ENCODE measurements around the gene HDAC9.

Gene HDAC9

GRCh38 chr7:18495412-18496340 lies at the start of gene HDAC9:
Gene HDAC9 (plus strand): TSS chr7:18495749. CDS start chr7:18496303, 554 bp downstream.
- peak; percentile 30 for DNase-seq (ENCODE audit: low read depth)

- no peak for DNase-seq (ENCODE audit: low read depth)
Observed at GRCh38 chr7:18445916-18446520, 49.5 kb upstream of the HDAC9 start.

- no peak for DNase-seq (ENCODE audit: low read depth)
Observed at GRCh38 chr7:18450019-18450418, 45.5 kb upstream of the HDAC9 start.

GRCh38 chr7:18455606-18456005 lies 39.9 kb upstream of the HDAC9 start:
- no peak for DNase-seq (ENCODE audit: low read depth)

GRCh38 chr7:18457832-18458231 lies 37.7 kb upstream of the HDAC9 start:
- DNase-seq (ENCODE audit: low read depth), result no peak

GRCh38 chr7:18458830-18459229 lies 36.7 kb upstream of the HDAC9 start:
- DNase-seq (ENCODE audit: low read depth), result no peak

GRCh38 chr7:18459484-18460245 lies 35.9 kb upstream of the HDAC9 start:
- no peak for DNase-seq (ENCODE audit: low read depth)

GRCh38 chr7:18461785-18462467 lies 33.6 kb upstream of the HDAC9 start:
- no peak for DNase-seq (ENCODE audit: low read depth)

GRCh38 chr7:18464830-18465229 lies 30.7 kb upstream of the HDAC9 start:
- no peak for DNase-seq (ENCODE audit: low read depth)

GRCh38 chr7:18467011-18467410 lies 28.5 kb upstream of the HDAC9 start:
- DNase-seq (ENCODE audit: low read depth), result no peak

GRCh38 chr7:18468795-18469194 lies 26.8 kb upstream of the HDAC9 start:
- DNase-seq (ENCODE audit: low read depth), result no peak

GRCh38 chr7:18469316-18469715 lies 26.2 kb upstream of the HDAC9 start:
- no peak for DNase-seq (ENCODE audit: low read depth)

- no peak for DNase-seq (ENCODE audit: low read depth)
Observed at GRCh38 chr7:18471476-18472160, 23.9 kb upstream of the HDAC9 start.

GRCh38 chr7:18472161-18472483 lies 23.4 kb upstream of the HDAC9 start:
- DNase-seq (ENCODE audit: low read depth), result no peak

- no peak for DNase-seq (ENCODE audit: low read depth)
Observed at GRCh38 chr7:18473119-18473518, 22.4 kb upstream of the HDAC9 start.

- no peak for DNase-seq (ENCODE audit: low read depth)
Observed at GRCh38 chr7:18474944-18475343, 20.6 kb upstream of the HDAC9 start.

- no peak for DNase-seq (ENCODE audit: low read depth)
Observed at GRCh38 chr7:18475488-18475887, 20.1 kb upstream of the HDAC9 start.

GRCh38 chr7:18481776-18482175 lies 13.8 kb upstream of the HDAC9 start:
- DNase-seq (ENCODE audit: low read depth), result no peak

GRCh38 chr7:18488049-18488448 lies 7.5 kb upstream of the HDAC9 start:
- DNase-seq (ENCODE audit: low read depth), result no peak

- no peak for DNase-seq (ENCODE audit: low read depth)
Observed at GRCh38 chr7:18489624-18490023, 5.9 kb upstream of the HDAC9 start.

- no peak for DNase-seq (ENCODE audit: low read depth)
Observed at GRCh38 chr7:18491871-18492270, 3.7 kb upstream of the HDAC9 start.

- no peak for DNase-seq (ENCODE audit: low read depth)
Observed at GRCh38 chr7:18494406-18494805, 1.1 kb upstream of the HDAC9 start.

Data from non-pigmented ciliary epithelial cell (primary cell).